Stimulated activated CD4-positive, alpha-beta T cell treated with anti-CD3 and anti-CD28 coated beads, Interleukin-4, amount 100 ng/mL, for 24 hours (primary cell): ENCODE measurements around the gene PGK2.
"Not testable (repeated sequence)": the region's sequence is repeated elsewhere in the genome, so short reads cannot be mapped to it uniquely, and the experiment has no call there.

Source experiments
- DNase-seq: peaks from one replicate; pipeline ENCODE4 v3.0.0-alpha.2; 2020

PGK2 gene

GRCh38 chr6:49787176-49787575, at the start of gene PGK2:
Gene PGK2, minus strand, starts transcription at chr6:49787285. Its CDS starts 98 bp downstream, at chr6:49787187.
- no peak for DNase-seq

DNA sequence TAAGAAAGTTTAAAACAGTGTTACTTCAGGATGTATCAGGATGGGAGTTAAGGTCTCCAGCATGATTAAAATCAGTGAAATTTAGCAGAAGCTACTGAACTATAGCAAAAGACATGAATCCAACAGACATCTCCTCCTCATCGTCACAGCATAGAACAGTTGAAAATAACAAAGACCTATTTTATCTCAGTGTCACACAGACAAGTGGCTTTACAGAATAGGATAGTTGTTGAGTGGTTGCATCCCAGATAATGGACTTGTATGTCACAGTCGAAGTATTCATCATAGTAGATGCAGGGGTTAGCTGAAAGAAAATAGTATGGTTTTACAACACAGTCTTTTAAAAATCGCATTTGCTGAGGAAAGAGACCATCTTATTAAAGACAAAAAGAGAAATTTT, 48.1 kb upstream of the PGK2 start:
- no peak for DNase-seq

DNA sequence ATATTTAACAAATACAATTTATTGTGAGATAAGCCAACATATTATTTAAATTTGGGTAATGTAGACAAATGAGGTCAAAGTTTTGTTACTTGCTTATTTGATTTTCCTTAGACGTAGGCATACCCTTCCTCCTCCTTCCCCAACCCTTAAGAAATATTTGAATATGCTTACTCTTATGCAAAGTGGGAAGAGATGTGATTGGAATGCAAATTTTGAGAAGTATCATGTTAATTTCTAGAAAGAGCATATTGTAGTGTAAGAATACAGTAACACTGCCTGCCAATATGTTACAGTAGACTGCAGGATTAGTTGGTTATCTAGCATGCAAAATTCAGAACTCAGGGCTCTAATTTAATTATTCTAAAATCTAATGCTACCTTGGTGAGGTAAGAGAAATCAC, 46.3 kb upstream of the PGK2 start:
- no peak for DNase-seq

- DNase-seq: no peak
Measured at GRCh38 chr6:49826743-49827406, 39.8 kb upstream of the PGK2 start.

DNA sequence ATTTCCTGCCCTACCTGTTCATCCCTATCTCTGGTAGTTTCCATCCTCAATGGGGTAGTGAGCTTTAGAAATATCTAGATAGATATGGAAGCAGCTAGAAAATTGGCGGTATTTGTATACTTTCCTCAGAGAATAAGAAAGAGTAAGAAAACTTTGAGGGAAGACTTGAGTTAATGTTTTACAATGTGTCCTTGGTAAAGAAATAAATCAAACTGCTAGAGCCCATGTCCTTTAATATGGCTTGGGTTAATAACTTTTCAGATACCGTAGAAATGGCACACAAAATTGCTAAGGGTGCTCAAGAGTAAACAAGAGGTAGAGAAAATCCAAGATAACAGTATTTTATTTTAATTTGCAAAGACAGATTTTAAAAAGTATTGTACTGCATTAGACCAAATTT, 28.1 kb upstream of the PGK2 start:
- DNase-seq: no peak

GRCh38 chr6:49813248-49813647, 26.2 kb upstream of the PGK2 start:
- no peak for DNase-seq

GRCh38 chr6:49806145-49806544, 19.1 kb upstream of the PGK2 start:
- no peak for DNase-seq

- DNase-seq: no peak
Measured at GRCh38 chr6:49805246-49805645, 18.2 kb upstream of the PGK2 start.

- no peak for DNase-seq
Measured at GRCh38 chr6:49801525-49801924, 14.4 kb upstream of the PGK2 start.

GRCh38 chr6:49799090-49799489, 12.0 kb upstream of the PGK2 start:
- DNase-seq: no peak

DNA sequence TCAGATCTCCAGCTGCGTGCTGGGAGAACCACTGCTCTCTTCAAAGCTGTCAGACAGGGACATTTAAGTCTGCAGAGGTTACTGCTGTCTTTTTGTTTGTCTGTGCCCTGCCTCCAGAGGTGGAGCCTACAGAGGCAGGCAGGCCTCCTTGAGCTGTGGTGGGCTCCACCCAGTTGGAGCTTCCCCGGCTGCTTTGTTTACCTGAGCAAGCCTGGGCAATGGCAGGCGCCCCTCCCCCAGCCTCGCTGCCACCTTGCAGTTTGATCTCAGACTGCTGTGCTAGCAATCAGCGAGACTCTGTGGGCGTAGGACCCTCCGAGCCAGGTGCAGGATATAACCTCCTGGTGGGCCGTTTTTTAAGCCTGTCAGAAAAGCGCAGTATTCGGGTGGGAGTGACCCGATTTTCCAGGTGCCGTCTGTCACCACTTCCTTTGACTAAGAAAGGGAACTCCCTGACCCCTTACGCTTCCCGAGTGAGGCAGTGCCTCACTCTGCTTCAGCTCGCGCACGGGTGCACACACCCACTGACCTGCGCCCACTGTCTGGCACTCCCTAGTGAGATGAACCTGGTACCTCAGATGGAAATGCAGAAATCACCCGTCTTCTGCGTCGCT, 9.9 kb upstream of the PGK2 start:
- not testable (repeated sequence) for DNase-seq

DNA sequence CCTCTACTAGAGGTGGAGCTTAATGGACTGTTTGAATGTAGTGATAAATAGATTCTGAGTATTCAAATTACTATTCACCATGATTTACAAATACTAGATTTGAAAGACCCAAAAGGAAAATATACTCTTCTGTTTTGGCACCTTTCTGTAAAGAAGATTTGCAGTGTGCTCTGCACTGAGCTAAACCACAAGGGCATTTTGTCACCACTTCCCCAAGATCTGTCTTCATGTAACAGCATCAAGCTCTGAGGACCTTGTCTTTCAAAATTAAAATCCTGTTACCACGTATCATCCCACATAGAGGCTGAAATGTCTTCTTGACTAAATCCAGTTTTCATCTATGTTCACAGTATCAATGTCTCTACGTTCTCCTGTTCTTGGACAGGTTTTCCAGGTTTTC, 3.3 kb upstream of the PGK2 start:
- no peak for DNase-seq

GRCh38 chr6:49784272-49784671, 2.8 kb downstream of the PGK2 start:
- DNase-seq: no peak

DNA sequence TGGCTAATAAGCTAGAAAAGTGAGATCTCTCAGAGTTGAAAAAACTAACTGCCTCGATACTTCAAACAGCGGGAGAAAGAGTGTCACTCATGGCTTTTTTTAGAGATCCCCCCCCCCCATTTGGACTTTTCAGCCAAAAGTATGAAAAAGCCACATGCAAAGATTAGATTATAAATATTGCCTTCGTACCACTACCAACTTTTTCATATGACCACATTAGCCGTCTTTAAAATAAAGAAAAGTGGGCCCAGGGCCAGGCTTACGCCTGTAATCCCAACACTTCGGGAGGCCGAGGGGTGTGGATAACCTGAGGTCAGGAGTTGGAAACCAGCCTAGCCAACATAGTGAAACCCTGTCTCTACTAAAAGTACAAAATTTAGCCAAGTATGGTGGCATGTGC, 4.4 kb downstream of the PGK2 start:
- DNase-seq: no peak

DNA sequence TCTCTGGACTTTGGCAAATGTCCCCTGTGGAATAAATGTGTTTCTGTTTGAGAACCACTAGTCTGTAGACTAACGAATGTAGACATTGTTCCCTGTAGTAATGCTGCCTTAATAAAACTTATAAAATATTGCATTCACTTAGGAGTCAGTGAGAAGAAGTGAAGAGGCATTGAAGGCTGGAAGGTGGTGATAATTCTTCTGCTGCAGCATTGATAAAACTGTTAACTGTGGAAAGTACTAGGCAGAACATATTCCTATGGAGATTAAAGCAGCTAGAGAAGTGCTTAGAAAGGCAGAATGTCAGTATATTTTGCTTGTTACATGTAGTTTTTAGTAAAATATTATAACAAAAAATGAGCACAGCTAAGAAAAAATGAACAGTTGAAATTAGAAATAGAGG, 4.8 kb downstream of the PGK2 start:
- no peak for DNase-seq

GRCh38 chr6:49776444-49776843, 10.6 kb downstream of the PGK2 start:
- no peak for DNase-seq

DNA sequence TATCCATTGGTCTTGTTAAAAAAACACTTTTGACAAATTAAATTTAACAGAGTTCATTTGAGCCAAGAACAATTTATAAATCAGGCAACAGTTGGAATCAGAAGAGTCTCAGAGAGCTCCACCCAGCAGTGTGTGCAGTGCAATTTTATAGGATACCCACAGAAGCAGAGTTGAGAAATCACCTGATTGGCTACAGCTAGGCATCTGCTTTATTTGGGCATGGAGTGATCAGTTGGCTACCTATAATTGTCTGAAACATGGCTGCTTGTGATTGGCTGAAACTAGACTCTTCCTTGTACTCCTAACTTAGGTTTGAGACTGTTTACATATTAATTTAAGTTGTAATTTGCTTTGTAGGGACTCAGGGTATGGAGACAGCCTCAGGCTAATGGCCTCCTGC, 12.0 kb downstream of the PGK2 start:
- DNase-seq: no peak

DNA sequence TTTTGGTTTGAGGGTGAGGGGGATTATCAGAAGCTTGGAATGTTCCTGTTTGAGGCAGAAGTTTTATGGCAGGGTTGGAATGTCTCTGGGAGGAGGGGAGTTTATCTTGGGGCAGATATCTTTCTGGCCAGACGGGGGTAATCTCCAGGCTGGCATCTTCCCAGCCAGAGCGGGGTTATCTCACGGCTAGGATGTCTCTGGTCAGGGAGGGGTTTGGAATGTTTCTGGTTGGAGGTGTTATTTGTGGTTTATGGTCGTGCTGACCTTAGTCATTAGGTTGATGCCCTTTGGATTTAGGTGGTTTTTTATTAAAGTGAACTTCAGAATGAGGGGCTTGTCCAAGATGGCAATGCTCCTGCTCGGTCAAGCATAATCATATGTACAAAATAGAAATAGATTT, 14.8 kb downstream of the PGK2 start:
- DNase-seq: no peak

DNA sequence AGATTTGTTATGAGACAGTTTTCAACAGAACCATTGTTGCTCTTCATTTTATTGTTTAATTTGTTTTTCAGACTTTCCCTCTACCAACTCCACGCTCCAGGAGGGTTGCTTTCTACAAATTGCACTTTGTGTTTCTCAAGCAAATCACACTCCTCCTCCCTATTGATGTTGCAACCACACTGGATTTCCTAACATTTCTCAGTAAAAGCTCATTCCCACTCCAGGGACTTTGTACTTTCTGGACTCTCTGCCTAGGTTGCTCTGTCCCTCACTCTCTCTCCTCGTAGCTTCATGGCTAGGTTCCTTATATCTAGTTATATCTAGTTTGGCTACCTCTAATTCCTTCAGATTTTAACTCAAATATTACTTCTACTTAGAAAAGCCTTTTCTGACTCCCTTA, 20.3 kb downstream of the PGK2 start:
- no peak for DNase-seq

DNA sequence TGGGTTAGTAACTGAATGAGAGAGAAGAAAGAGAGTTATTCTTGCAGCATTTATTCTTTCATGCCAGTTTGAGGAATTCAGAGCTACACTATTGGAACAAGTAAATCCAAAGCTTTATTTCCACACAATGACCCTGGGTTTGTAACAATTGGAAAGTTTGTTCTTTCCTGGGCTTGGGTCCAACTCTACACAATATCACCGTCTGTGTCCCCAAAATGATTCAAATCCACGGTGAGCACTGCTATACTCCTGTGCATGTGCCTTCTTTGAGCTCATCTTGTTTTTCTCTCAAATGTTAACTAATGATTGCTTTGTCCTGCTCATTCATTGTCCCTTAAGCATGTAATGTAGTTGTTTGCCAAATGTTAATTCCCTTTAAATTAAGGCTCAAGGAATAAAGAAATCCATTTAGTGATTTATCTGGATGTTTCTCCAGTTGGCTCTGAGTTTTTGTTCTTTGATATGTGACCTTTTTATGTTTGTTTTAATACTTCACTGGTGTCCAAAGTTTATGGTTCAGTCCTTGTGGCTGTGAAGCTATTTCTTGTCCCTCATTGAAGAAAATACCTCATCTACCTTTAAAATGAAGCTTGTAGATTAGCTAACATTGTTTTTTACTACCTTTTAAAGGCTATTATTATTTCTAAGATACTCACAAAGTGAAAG, 22.4 kb downstream of the PGK2 start:
- no peak for DNase-seq

- DNase-seq: no peak
Measured at GRCh38 chr6:49744259-49744658, 42.8 kb downstream of the PGK2 start, which contains the start of gene CRISP3. Gene CRISP3, minus strand, starts transcription at chr6:49744388. Its CDS starts 21 bp downstream, at chr6:49744367.

- no peak for DNase-seq
Measured at GRCh38 chr6:49743429-49743828, 43.7 kb downstream of the PGK2 start.

DNA sequence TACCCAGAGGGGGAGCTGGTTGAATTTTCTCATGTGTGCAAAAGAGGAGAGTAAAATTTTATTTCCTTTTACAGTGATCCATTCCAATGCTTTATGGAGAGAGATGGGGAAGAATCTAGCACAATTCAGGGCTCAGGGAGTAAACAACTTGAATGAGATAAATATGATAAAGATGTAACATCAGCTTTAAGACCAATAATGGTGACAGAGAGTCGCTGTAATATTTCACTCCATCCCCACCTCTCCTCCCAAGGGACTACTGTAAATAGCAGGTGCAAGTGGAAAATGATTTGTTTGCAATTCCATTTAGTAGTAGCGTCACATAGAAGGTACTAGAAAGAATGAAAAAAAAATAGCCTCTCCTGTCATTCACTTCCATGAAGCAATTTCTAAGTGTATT, 47.7 kb downstream of the PGK2 start:
- no peak for DNase-seq

GRCh38 chr6:49736017-49736508, 51.0 kb downstream of the PGK2 start:
- no peak for DNase-seq
